Hepatocyte (in vitro differentiated cells): Measurements from ENCODE around the gene ZNF79.

ENCODE experiments used
- CTCF ChIP-seq: fragments of 200-600 bp; sonication (generic); IDR thresholded peaks from 2 replicates; pipeline ENCODE4 v1.5.1; 2016; ENCODE audit warnings: antibody characterized with exemption, mild to moderate bottlenecking; ENCODE audit not compliant: poor library complexity
- EZH2 ChIP-seq: fragments of 200-600 bp; sonication (generic); IDR thresholded peaks from 2 replicates; pipeline ENCODE4 v1.6.1; 2016; ENCODE audit warnings: antibody characterized with exemption, mild to moderate bottlenecking, borderline replicate concordance
- EZH2phosphoT487 ChIP-seq: fragments of 200-600 bp; sonication (generic); IDR thresholded peaks from one replicate; pipeline ENCODE4 v1.6.1; 2018; ENCODE audit warnings: antibody characterized with exemption, mild to moderate bottlenecking, low read depth, moderate library complexity; ENCODE audit not compliant: unreplicated experiment, severe bottlenecking

- TF ChIP-seq CTCF (no peak), EZH2phosphoT487 (no peak), EZH2 (no peak)
Measured at GRCh38 chr9:127492616-127493015, 68.4 kb downstream of the ZNF79 start.
